Astrocyte (in vitro differentiated cells and primary cell): ENCODE data around the gene VSTM2B.

Experiments
- EZH2 ChIP-seq: IDR thresholded peaks from 2 replicates; pipeline ENCODE4 v1.6.1; 2012; ENCODE audit warnings: mild to moderate bottlenecking, low read length, inconsistent platforms; ENCODE audit not compliant: insufficient read depth
- TF ChIP-seq, protein P1 (sequence below): IDR thresholded peaks from 2 replicates; pipeline ENCODE4 v1.5.1; 2011; ENCODE audit warnings: low read depth, mild to moderate bottlenecking, inconsistent platforms, low read length, moderate library complexity; ENCODE audit not compliant: insufficient read depth

DNA sequence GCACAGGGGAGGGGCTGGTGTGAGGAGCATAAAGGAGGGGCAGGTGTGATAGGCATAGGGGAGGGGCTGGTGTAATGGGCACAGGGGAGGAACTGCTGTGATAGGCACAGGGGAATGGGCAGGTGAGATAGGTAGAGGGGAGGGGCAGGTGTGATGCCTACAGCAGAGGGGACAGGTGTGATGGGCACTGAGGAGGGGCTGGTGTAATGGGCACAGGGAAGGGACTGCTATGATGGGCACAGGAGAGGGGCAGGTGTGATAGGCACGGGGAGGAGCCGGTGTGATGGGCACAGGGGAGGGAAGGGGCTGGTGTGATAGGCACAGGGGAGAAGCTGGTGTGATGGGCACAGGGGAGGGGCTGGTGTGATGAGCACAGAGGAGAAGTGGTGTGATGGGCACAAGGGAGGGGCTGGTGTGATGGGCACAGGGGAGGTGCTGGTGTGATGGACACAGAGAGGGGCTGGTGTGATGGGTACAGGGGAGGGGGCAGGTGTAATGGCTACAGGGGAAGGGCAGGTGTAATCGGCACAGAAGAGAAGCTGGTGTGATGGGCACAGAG lies 40.8 kb downstream of the VSTM2B start:
- TF ChIP-seq, protein P1, sequence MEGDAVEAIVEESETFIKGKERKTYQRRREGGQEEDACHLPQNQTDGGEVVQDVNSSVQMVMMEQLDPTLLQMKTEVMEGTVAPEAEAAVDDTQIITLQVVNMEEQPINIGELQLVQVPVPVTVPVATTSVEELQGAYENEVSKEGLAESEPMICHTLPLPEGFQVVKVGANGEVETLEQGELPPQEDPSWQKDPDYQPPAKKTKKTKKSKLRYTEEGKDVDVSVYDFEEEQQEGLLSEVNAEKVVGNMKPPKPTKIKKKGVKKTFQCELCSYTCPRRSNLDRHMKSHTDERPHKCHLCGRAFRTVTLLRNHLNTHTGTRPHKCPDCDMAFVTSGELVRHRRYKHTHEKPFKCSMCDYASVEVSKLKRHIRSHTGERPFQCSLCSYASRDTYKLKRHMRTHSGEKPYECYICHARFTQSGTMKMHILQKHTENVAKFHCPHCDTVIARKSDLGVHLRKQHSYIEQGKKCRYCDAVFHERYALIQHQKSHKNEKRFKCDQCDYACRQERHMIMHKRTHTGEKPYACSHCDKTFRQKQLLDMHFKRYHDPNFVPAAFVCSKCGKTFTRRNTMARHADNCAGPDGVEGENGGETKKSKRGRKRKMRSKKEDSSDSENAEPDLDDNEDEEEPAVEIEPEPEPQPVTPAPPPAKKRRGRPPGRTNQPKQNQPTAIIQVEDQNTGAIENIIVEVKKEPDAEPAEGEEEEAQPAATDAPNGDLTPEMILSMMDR = no peak
- TF ChIP-seq EZH2 = no peak
